Muscle layer of duodenum (tissue), 2 donors: Measurements from ENCODE around the gene SOX30.

Source experiments
- H3K27ac ChIP-seq: one replicate; pipeline ENCODE4 v1.7.0; 2013; ENCODE audit warnings: mild to moderate bottlenecking, low read length
- H3K27me3 ChIP-seq: one replicate; pipeline ENCODE4 v1.7.0; 2013; ENCODE audit warnings: low read depth, mild to moderate bottlenecking, control low read depth, low read length
- H3K36me3 ChIP-seq, 2 donors: one replicate each; pipeline ENCODE4 v1.7.0; 2013; ENCODE audit warnings: low read length in 2 of 2, control low read depth in 1 of 2, mild to moderate bottlenecking in 1 of 2; ENCODE audit not compliant: insufficient read depth in 2 of 2, control insufficient read depth in 1 of 2
- H3K4me1 ChIP-seq, 2 donors: one replicate each; pipeline ENCODE4 v1.7.0; 2013; ENCODE audit warnings: low read length in 2 of 2, mild to moderate bottlenecking in 2 of 2, control low read depth in 1 of 2, moderate library complexity in 1 of 2; ENCODE audit not compliant: insufficient read depth in 2 of 2, control insufficient read depth in 1 of 2
- H3K4me3 ChIP-seq, 2 donors: one replicate each; pipeline ENCODE4 v1.7.0; 2013; ENCODE audit warnings: low read length in 2 of 2, low read depth in 1 of 2, mild to moderate bottlenecking in 1 of 2
- H3K9me3 ChIP-seq, 2 donors: one replicate each; pipeline ENCODE4 v1.7.0; 2013; ENCODE audit warnings: low read length in 2 of 2, control low read depth in 1 of 2, mild to moderate bottlenecking in 1 of 2; ENCODE audit not compliant: control insufficient read depth in 1 of 2
- donor health status: healthy.

SOX30 gene

GRCh38 chr5:157584628-157585027 is 67.6 kb downstream of the SOX30 start:
- H3K27ac ChIP-seq, result no peak overlapping the region
- no peaks in the 10 kb centered on the region for H3K4me1 ChIP-seq
- no peak overlapping the region for H3K4me3 ChIP-seq
- H3K27me3 ChIP-seq, result no peaks in the 10 kb centered on the region
- H3K36me3 ChIP-seq, result no peaks in the 10 kb centered on the region
- no peaks in the 10 kb centered on the region for H3K9me3 ChIP-seq

GRCh38 chr5:157582731-157583620 is 69.3 kb downstream of the SOX30 start:
- no peak overlapping the region for H3K27ac ChIP-seq
- no peaks in the 10 kb centered on the region for H3K4me1 ChIP-seq
- no peak overlapping the region for H3K4me3 ChIP-seq
- H3K9me3 ChIP-seq, result no peaks in the 10 kb centered on the region
- H3K36me3 ChIP-seq, result no peaks in the 10 kb centered on the region
- H3K27me3 ChIP-seq, result no peaks in the 10 kb centered on the region

GRCh38 chr5:157581901-157582300 is 70.3 kb downstream of the SOX30 start:
- Histone ChIP-seq H3K4me1 (no peaks in the 10 kb centered on the region), H3K9me3 (no peaks in the 10 kb centered on the region), H3K27ac (no peak overlapping the region), H3K4me3 (no peak overlapping the region), H3K27me3 (no peaks in the 10 kb centered on the region), H3K36me3 (no peaks in the 10 kb centered on the region)

GRCh38 chr5:157578079-157578780 is 74.0 kb downstream of the SOX30 start:
- H3K27me3 ChIP-seq, result no peaks in the 10 kb centered on the region
- H3K4me3 ChIP-seq, result no peak overlapping the region
- no peaks in the 10 kb centered on the region for H3K9me3 ChIP-seq
- H3K36me3 ChIP-seq, result no peaks in the 10 kb centered on the region
- H3K27ac ChIP-seq, result no peak overlapping the region
- peaks cover 0 to 8% of the 10 kb centered on the region in 2 donors for H3K4me1 ChIP-seq

- H3K27ac ChIP-seq, result no peak overlapping the region
- H3K36me3 ChIP-seq, result no peaks in the 10 kb centered on the region
- peaks cover 0 to 8% of the 10 kb centered on the region in 2 donors for H3K4me1 ChIP-seq
- H3K27me3 ChIP-seq, result no peaks in the 10 kb centered on the region
- H3K4me3 ChIP-seq, result no peak overlapping the region
- H3K9me3 ChIP-seq, result no peaks in the 10 kb centered on the region
Measured at GRCh38 chr5:157576678-157577077, 75.6 kb downstream of the SOX30 start.
